OCI-M2 (cell line): ENCODE data around the gene WRAP73.

ENCODE experiments used
- DNase-seq: peaks from one replicate; lab custom pipeline; 2025; ENCODE audit not compliant: unreplicated experiment; lab: John Stamatoyannopoulos, UW

Gene WRAP73

GRCh38 chr1:3614755-3615742 lies 34.9 kb downstream of the WRAP73 start:
- DNase-seq = no peak

- DNase-seq = no peak
These were observed 37.8 kb downstream of the WRAP73 start for GRCh38 chr1:3612123-3612522.

- DNase-seq = peak; percentile 12
These were observed 38.5 kb downstream of the WRAP73 start, which contains the start of gene MEGF6 for GRCh38 chr1:3611170-3612019. Gene MEGF6 (minus strand): TSS chr1:3611508. CDS start chr1:3611268, 240 bp downstream.

- DNase-seq = no peak
These were observed 39.3 kb downstream of the WRAP73 start for GRCh38 chr1:3610527-3611169.

- DNase-seq = no peak
These were observed 40.0 kb downstream of the WRAP73 start for GRCh38 chr1:3609769-3610526.

- DNase-seq = no peak
These were observed 40.7 kb downstream of the WRAP73 start for GRCh38 chr1:3609016-3609768.

- no peak for DNase-seq
These were observed 41.7 kb downstream of the WRAP73 start for GRCh38 chr1:3608154-3608553.

GRCh38 chr1:3607703-3608065 lies 42.2 kb downstream of the WRAP73 start:
- no peak for DNase-seq

- DNase-seq = no peak
These were observed 42.9 kb downstream of the WRAP73 start for GRCh38 chr1:3606779-3607702.

- no peak for DNase-seq
These were observed 44.7 kb downstream of the WRAP73 start for GRCh38 chr1:3604997-3605823.

- no peak for DNase-seq
These were observed 45.4 kb downstream of the WRAP73 start for GRCh38 chr1:3604468-3604974.

- DNase-seq = no peak
These were observed 46.1 kb downstream of the WRAP73 start for GRCh38 chr1:3603571-3604467.

GRCh38 chr1:3603156-3603555 lies 46.7 kb downstream of the WRAP73 start:
- no peak for DNase-seq

- DNase-seq = no peak
These were observed 47.5 kb downstream of the WRAP73 start for GRCh38 chr1:3602375-3602774.

- DNase-seq = no peak
These were observed 48.2 kb downstream of the WRAP73 start for GRCh38 chr1:3601743-3602142.

- DNase-seq = no peak
These were observed 49.5 kb downstream of the WRAP73 start for GRCh38 chr1:3600354-3600753.

GRCh38 chr1:3599816-3600215 lies 50.1 kb downstream of the WRAP73 start:
- no peak for DNase-seq
